ENCODE results near the gene TFRC. TPM values are rescaled to one million over a fixed set of nuclear protein-coding genes. Genes with fewer than 3 reads are reported as not detected.
"Not testable (repeated sequence)": the region's sequence is repeated elsewhere in the genome, so short reads cannot be mapped to it uniquely, and the experiment has no call there.

The TFRC gene
- total and polyA plus RNA-seq, 4 experiments from 2014 or later, result 21.7 to 73.1 (median 50.7) TPM

- CTCF ChIA-PET (ENCODE audit: partially characterized antibody), result interaction anchor here (0.7 kb wide), 1 partner anchor 25 kb away, joined by 3 read pairs; no protein-coding TSS in a partner anchor
- H3K27ac Mint-ChIP-seq, result peak overlapping the region in 5 of 7 donors; percentile 56 to 91 (median 87)
These were observed 16.6 kb upstream of the TFRC start for GRCh38 chr3:196098365-196098980.

GRCh38 chr3:196097373-196098154 is 15.7 kb upstream of the TFRC start:
- ChIA-PET POLR2A (ENCODE audit: partially characterized antibody) (no interaction called here), CTCF (ENCODE audit: partially characterized antibody) (interaction anchor here (0.7 to 1.5 kb wide), 3 partner anchors 15 to 24 kb away, joined by 3 to 9 read pairs (median 3); no protein-coding TSS in a partner anchor)
- no peak overlapping the region for H3K4me3 ChIP-seq (ENCODE audit: low read length in 2 of 2)
- intact Hi-C loops (cut with micrococcal nuclease), result no loop called here
- Mint-ChIP-seq H3K27ac (peak overlapping the region in 6 of 7 donors; percentile 31 to 87 (median 68)), H3K36me3 (no peaks in the 10 kb centered on the region), H3K4me3 (no peak overlapping the region), H3K9me3 (peaks cover 0 to 3% (median 0%) of the 10 kb centered on the region in 8 donors), H3K27me3 (no peaks in the 10 kb centered on the region), H3K4me1 (peaks cover 0 to 10% (median 6%) of the 10 kb centered on the region in 4 donors)
- peaks cover 9% of the 10 kb centered on the region for H3K4me1 ChIP-seq (ENCODE audit: insufficient read depth, low read length)
- no peak for DNase-seq
- no peaks in the 10 kb centered on the region for H3K9me3 ChIP-seq (ENCODE audit: control insufficient read depth in 1 of 2, low read length in 2 of 2)
- no peaks in the 10 kb centered on the region for H3K36me3 ChIP-seq (ENCODE audit: insufficient read depth, low read length)
- H3K27ac ChIP-seq (ENCODE audit: low read depth, low read length), result no peak overlapping the region
- H3K27me3 ChIP-seq (ENCODE audit: insufficient read depth, low read length), result no peaks in the 10 kb centered on the region

More at GRCh38 chr3:196098365-196098980, 16.6 kb upstream of the TFRC start:
- peaks cover 0 to 10% (median 6%) of the 10 kb centered on the region in 4 donors for H3K4me1 Mint-ChIP-seq
- H3K36me3 Mint-ChIP-seq; DNase-seq; H3K27ac ChIP-seq (ENCODE audit: low read depth, low read length); H3K4me3 ChIP-seq (ENCODE audit: low read length in 2 of 2); H3K36me3 ChIP-seq (ENCODE audit: insufficient read depth, low read length); H3K4me1 ChIP-seq (ENCODE audit: insufficient read depth, low read length); H3K9me3 ChIP-seq (ENCODE audit: control insufficient read depth in 1 of 2, low read length in 2 of 2); intact Hi-C loops (cut with micrococcal nuclease); H3K9me3 Mint-ChIP-seq; H3K27me3 Mint-ChIP-seq; POLR2A ChIA-PET (ENCODE audit: partially characterized antibody); H3K27me3 ChIP-seq (ENCODE audit: insufficient read depth, low read length): not testable (repeated sequence)
- H3K4me3 Mint-ChIP-seq, result peak overlapping the region in 4 of 8 donors; percentile 12 to 54 (median 34)

- Histone ChIP-seq H3K9me3 (ENCODE audit: control insufficient read depth in 1 of 2, low read length in 2 of 2) (no peaks in the 10 kb centered on the region), H3K4me3 (ENCODE audit: low read length in 2 of 2) (no peak overlapping the region), H3K27me3 (ENCODE audit: insufficient read depth, low read length) (no peaks in the 10 kb centered on the region), H3K4me1 (ENCODE audit: insufficient read depth, low read length) (peaks cover 9% of the 10 kb centered on the region), H3K36me3 (ENCODE audit: insufficient read depth, low read length) (no peaks in the 10 kb centered on the region), H3K27ac (ENCODE audit: low read depth, low read length) (no peak overlapping the region)
- Mint-ChIP-seq H3K4me1 (peaks cover 0 to 10% (median 6%) of the 10 kb centered on the region in 4 donors), H3K27ac (peak overlapping the region in 3 of 7 donors; percentile 22 to 81 (median 56)), H3K9me3 (no peaks in the 10 kb centered on the region), H3K4me3 (no peak overlapping the region), H3K36me3 (no peaks in the 10 kb centered on the region), H3K27me3 (no peaks in the 10 kb centered on the region)
- no peak for DNase-seq
- ChIA-PET POLR2A (ENCODE audit: partially characterized antibody) (no interaction called here), CTCF (ENCODE audit: partially characterized antibody) (interaction anchor here (1.5 kb wide), 1 partner anchor 23 kb away, joined by 9 read pairs; no protein-coding TSS in a partner anchor)
- intact Hi-C loops (cut with micrococcal nuclease), result no loop called here
These were observed 14.6 kb upstream of the TFRC start for GRCh38 chr3:196096382-196096953.

GRCh38 chr3:196093317-196094111 is 11.6 kb upstream of the TFRC start:
- DNase-seq, result no peak
- H3K27me3 Mint-ChIP-seq, result no peaks in the 10 kb centered on the region
- H3K4me3 Mint-ChIP-seq, result no peak overlapping the region
- intact Hi-C loops (cut with micrococcal nuclease), result no loop called here
- H3K4me3 ChIP-seq (ENCODE audit: low read length in 2 of 2), result no peak overlapping the region
- H3K36me3 ChIP-seq (ENCODE audit: insufficient read depth, low read length), result no peaks in the 10 kb centered on the region
- CTCF ChIA-PET (ENCODE audit: partially characterized antibody), result interaction anchor here (0.5 to 2.0 kb wide), 6 partner anchors 9 to 74 kb away, joined by 3 to 8 read pairs (median 4); no protein-coding TSS in a partner anchor
- H3K27ac Mint-ChIP-seq, result peak overlapping the region in 2 of 7 donors; percentile 25 to 43
- H3K4me1 Mint-ChIP-seq, result peaks cover 0 to 7% (median 1%) of the 10 kb centered on the region in 4 donors
- H3K4me1 ChIP-seq (ENCODE audit: insufficient read depth, low read length), result no peaks in the 10 kb centered on the region
- no peak overlapping the region for H3K27ac ChIP-seq (ENCODE audit: low read depth, low read length)
- no peaks in the 10 kb centered on the region for H3K27me3 ChIP-seq (ENCODE audit: insufficient read depth, low read length)
- no peaks in the 10 kb centered on the region for H3K9me3 ChIP-seq (ENCODE audit: control insufficient read depth in 1 of 2, low read length in 2 of 2)
- no peaks in the 10 kb centered on the region for H3K9me3 Mint-ChIP-seq
- POLR2A ChIA-PET (ENCODE audit: partially characterized antibody), result interaction anchor here (1.5 kb wide), 1 partner anchor 86 kb away, joined by 4 read pairs; no protein-coding TSS in a partner anchor
- no peaks in the 10 kb centered on the region for H3K36me3 Mint-ChIP-seq

GRCh38 chr3:196087906-196088305 is 6.0 kb upstream of the TFRC start:
- no peaks in the 10 kb centered on the region for H3K9me3 Mint-ChIP-seq
- no peak overlapping the region for H3K4me3 ChIP-seq (ENCODE audit: low read length in 2 of 2)

GRCh38 chr3:196082619-196082971 is 705 bp upstream of the TFRC start:
- DNase-seq, result no peak
- peak overlapping the region; percentile 90 to 99 (median 94) for H3K4me3 Mint-ChIP-seq
- peak overlapping the region; percentile 97 for H3K27ac ChIP-seq (ENCODE audit: low read depth, low read length)
- peaks cover 0 to 19% of the 10 kb centered on the region in 2 donors for H3K36me3 Mint-ChIP-seq
- peak overlapping the region; percentile 68 to 90 for H3K4me3 ChIP-seq (ENCODE audit: low read length in 2 of 2)
- H3K4me1 ChIP-seq (ENCODE audit: insufficient read depth, low read length), result peaks cover 40% of the 10 kb centered on the region
- peaks cover 23 to 45% (median 36%) of the 10 kb centered on the region in 4 donors for H3K4me1 Mint-ChIP-seq
- intact Hi-C loops (cut with micrococcal nuclease), result loop anchor here (1.0 to 10.0 kb wide), 4 partner anchors 52 to 420 kb away; partner anchors contain the start of genes DYNLT2B and RNF168
- H3K36me3 ChIP-seq (ENCODE audit: insufficient read depth, low read length), result no peaks in the 10 kb centered on the region
- ChIA-PET CTCF (ENCODE audit: partially characterized antibody) (interaction anchor here (0.6 to 1.3 kb wide), 3 partner anchors 9 to 750 kb away, joined by 3 to 6 read pairs (median 4); no protein-coding TSS in a partner anchor), POLR2A (ENCODE audit: partially characterized antibody) (interaction anchor here (0.9 to 6.7 kb wide), 5 partner anchors 45 to 116 kb away, joined by 3 to 124 read pairs (median 5); no protein-coding TSS in a partner anchor)
- peak overlapping the region; percentile 85 to 99 (median 96) for H3K27ac Mint-ChIP-seq
- no peaks in the 10 kb centered on the region for H3K9me3 ChIP-seq (ENCODE audit: control insufficient read depth in 1 of 2, low read length in 2 of 2)
- H3K9me3 Mint-ChIP-seq, result peaks cover 0 to 3% (median 0%) of the 10 kb centered on the region in 8 donors
- no peaks in the 10 kb centered on the region for H3K27me3 ChIP-seq (ENCODE audit: insufficient read depth, low read length)
- H3K27me3 Mint-ChIP-seq, result no peaks in the 10 kb centered on the region

More at GRCh38 chr3:196087906-196088305, 6.0 kb upstream of the TFRC start:
- peaks cover under 1% of the 10 kb centered on the region for H3K4me1 ChIP-seq (ENCODE audit: insufficient read depth, low read length)
- H3K27me3 ChIP-seq (ENCODE audit: insufficient read depth, low read length), result no peaks in the 10 kb centered on the region
- no peaks in the 10 kb centered on the region for H3K36me3 ChIP-seq (ENCODE audit: insufficient read depth, low read length)
- Mint-ChIP-seq H3K27me3 (no peaks in the 10 kb centered on the region), H3K4me3 (no peak overlapping the region), H3K27ac (peak overlapping the region in 1 of 7 donors; percentile 38), H3K4me1 (peaks cover 0 to 2% (median under 1%) of the 10 kb centered on the region in 4 donors), H3K36me3 (no peaks in the 10 kb centered on the region)
- CTCF ChIA-PET (ENCODE audit: partially characterized antibody), result no interaction called here
- POLR2A ChIA-PET (ENCODE audit: partially characterized antibody), result interaction anchor here (2.2 kb wide), 1 partner anchor 91 kb away, joined by 8 read pairs; no protein-coding TSS in a partner anchor
- intact Hi-C loops (cut with micrococcal nuclease), result loop anchor here (10.0 kb wide), 1 partner anchor 47 kb away; no protein-coding TSS in a partner anchor
- no peaks in the 10 kb centered on the region for H3K9me3 ChIP-seq (ENCODE audit: control insufficient read depth in 1 of 2, low read length in 2 of 2)
- no peak overlapping the region for H3K27ac ChIP-seq (ENCODE audit: low read depth, low read length)
- no peak for DNase-seq
